Mesendoderm (in vitro differentiated cells): ENCODE measurements around the gene NSD1.
A peak's percentile ranks its signal among the peaks of the same experiment; 100 is the strongest.

Source experiments
- DNase-seq: peaks from one replicate; pipeline ENCODE4 v3.0.0; 2013
- H2AK5ac ChIP-seq: 2 replicates; pipeline ENCODE4 v1.6.1; 2013; ENCODE audit warnings: low read length, inconsistent platforms
- H2BK120ac ChIP-seq: 2 replicates; pipeline ENCODE4 v1.6.1; 2013; ENCODE audit warnings: low read depth, mild to moderate bottlenecking, low read length, moderate library complexity, mixed read lengths
- H2BK15ac ChIP-seq: replicated peaks from 2 replicates; pipeline ENCODE4 v1.6.1; 2013; ENCODE audit warnings: low read depth, mild to moderate bottlenecking, moderate library complexity
- H2BK5ac ChIP-seq: 2 replicates; pipeline ENCODE4 v1.6.1; 2013; ENCODE audit warnings: low read length, inconsistent platforms
- H3K18ac ChIP-seq: 2 replicates; pipeline ENCODE4 v1.6.1; 2013; ENCODE audit warnings: mild to moderate bottlenecking, low read length, mixed read lengths
- H3K23ac ChIP-seq: one replicate; pipeline ENCODE4 v1.6.1; 2013; ENCODE audit warnings: low read length
- H3K27ac ChIP-seq: 2 replicates; pipeline ENCODE4 v1.5.1; 2013; ENCODE audit warnings: low read depth, mild to moderate bottlenecking, inconsistent platforms, low read length, moderate library complexity
- H3K27me3 ChIP-seq: 2 replicates; pipeline ENCODE4 v1.6.1; 2013; ENCODE audit warnings: low read length, control low read depth, mild to moderate bottlenecking, inconsistent platforms; ENCODE audit not compliant: insufficient read depth, poor library complexity
- H3K36me3 ChIP-seq: 2 replicates; pipeline ENCODE4 v1.6.1; 2013; ENCODE audit warnings: low read length, inconsistent platforms; ENCODE audit not compliant: control insufficient read depth, insufficient read depth
- H3K4ac ChIP-seq: one replicate; pipeline ENCODE4 v1.6.1; 2013; ENCODE audit warnings: low read depth, mild to moderate bottlenecking, low read length, moderate library complexity
- H3K4me1 ChIP-seq: 2 replicates; pipeline ENCODE4 v1.6.1; 2013; ENCODE audit warnings: low read depth, low read length, inconsistent platforms; ENCODE audit not compliant: control insufficient read depth
- H3K4me2 ChIP-seq: 2 replicates; pipeline ENCODE4 v1.6.1; 2013; ENCODE audit warnings: low read length
- H3K4me3 ChIP-seq: 2 replicates; pipeline ENCODE4 v1.5.1; 2013; ENCODE audit warnings: mild to moderate bottlenecking, low read length
- H3K56ac ChIP-seq: one replicate; pipeline ENCODE4 v1.6.1; 2013; ENCODE audit warnings: low read length
- H3K79me1 ChIP-seq: 2 replicates; pipeline ENCODE4 v1.6.1; 2013; ENCODE audit warnings: low read length, inconsistent platforms
- H3K79me2 ChIP-seq: 2 replicates; pipeline ENCODE4 v1.6.1; 2013; ENCODE audit warnings: mild to moderate bottlenecking, low read length; ENCODE audit not compliant: control insufficient read depth, insufficient read depth
- H3K9ac ChIP-seq: 2 replicates; pipeline ENCODE4 v1.6.1; 2013; ENCODE audit warnings: low read length, inconsistent platforms
- H4K5ac ChIP-seq: one replicate; pipeline ENCODE4 v1.6.1; 2013; ENCODE audit warnings: low read length
- H4K8ac ChIP-seq: one replicate; pipeline ENCODE4 v1.6.1; 2013; ENCODE audit warnings: low read depth, mild to moderate bottlenecking, control low read depth, low read length, moderate library complexity
- WGBS: extraction: QIAGEN DNeasy Blood & Tissue Kit; methylation state at CpG from one replicate; pipeline ENCODE4 v1.1.7; 2013; ENCODE audit warnings: low lambda C conversion rate, missing lambda C conversion rate; ENCODE audit not compliant: insufficient coverage; ENCODE audit errors: extremely low coverage; 5-methylcytosine and 5-hydroxymethylcytosine counted together

NSD1 gene

GRCh38 chr5:177134697-177135225, 1.2 kb downstream of the NSD1 start:
- Histone ChIP-seq H3K4me2 (peak overlapping the region; percentile 87), H2BK15ac (no peak overlapping the region), H3K27ac (peak overlapping the region; percentile 99), H3K27me3 (no peaks in the 10 kb centered on the region), H3K56ac (peak overlapping the region; percentile 100), H2BK5ac (peak overlapping the region; percentile 41), H3K23ac (no peak overlapping the region), H3K79me1 (peaks cover 11% of the 10 kb centered on the region), H3K4me3 (peak overlapping the region; percentile 91), H4K8ac (no peak overlapping the region), H3K18ac (peak overlapping the region; percentile 97), H3K9ac (peak overlapping the region; percentile 99), H4K5ac (peak overlapping the region; percentile 81), H3K4ac (peak overlapping the region; percentile 98), H3K36me3 (peaks cover 7% of the 10 kb centered on the region), H3K79me2 (peaks cover 52% of the 10 kb centered on the region), H3K4me1 (peaks cover 22% of the 10 kb centered on the region), H2AK5ac (no peak overlapping the region), H2BK120ac (no peak overlapping the region)
- no CpG with 5 or more reads among the region's 13 CpGs for WGBS
- no peak for DNase-seq

- no peak overlapping the region for H3K4ac ChIP-seq
- no peak overlapping the region for H3K23ac ChIP-seq
- no peak overlapping the region for H2AK5ac ChIP-seq
- DNase-seq = no peak
- H3K56ac ChIP-seq = no peak overlapping the region
- H3K79me1 ChIP-seq = peaks cover 8% of the 10 kb centered on the region
- H3K4me1 ChIP-seq = peaks cover 4% of the 10 kb centered on the region
- no peaks in the 10 kb centered on the region for H3K27me3 ChIP-seq
- no peak overlapping the region for H4K8ac ChIP-seq
- H2BK120ac ChIP-seq = no peak overlapping the region
- H3K4me2 ChIP-seq = no peak overlapping the region
- no peak overlapping the region for H4K5ac ChIP-seq
- peaks cover 77% of the 10 kb centered on the region for H3K79me2 ChIP-seq
- H3K36me3 ChIP-seq = peaks cover 13% of the 10 kb centered on the region
- no peak overlapping the region for H2BK15ac ChIP-seq
- H3K27ac ChIP-seq = no peak overlapping the region
- no peak overlapping the region for H3K4me3 ChIP-seq
- no peak overlapping the region for H3K9ac ChIP-seq
- no peak overlapping the region for H2BK5ac ChIP-seq
- no peak overlapping the region for H3K18ac ChIP-seq
- WGBS = no CpG with 5 or more reads among the region's 2 CpGs
Measured at GRCh38 chr5:177140312-177140711, 6.7 kb downstream of the NSD1 start.

- Histone ChIP-seq H3K4ac (no peak overlapping the region), H3K27ac (no peak overlapping the region), H3K23ac (no peak overlapping the region), H3K79me1 (peaks cover 4% of the 10 kb centered on the region), H3K4me3 (no peak overlapping the region), H3K27me3 (no peaks in the 10 kb centered on the region), H2AK5ac (no peak overlapping the region), H2BK5ac (no peak overlapping the region), H2BK120ac (no peak overlapping the region), H3K4me2 (no peak overlapping the region), H3K9ac (no peak overlapping the region), H3K56ac (no peak overlapping the region), H4K8ac (no peak overlapping the region), H4K5ac (no peak overlapping the region), H3K79me2 (peaks cover 73% of the 10 kb centered on the region), H2BK15ac (no peak overlapping the region), H3K4me1 (no peaks in the 10 kb centered on the region), H3K18ac (no peak overlapping the region), H3K36me3 (peaks cover 10% of the 10 kb centered on the region)
- no CpG with 5 or more reads among the region's 3 CpGs for WGBS
- no peak for DNase-seq
Measured at GRCh38 chr5:177141496-177141895, 7.9 kb downstream of the NSD1 start.

- DNase-seq = peak; percentile 23
- Histone ChIP-seq H4K8ac (no peak overlapping the region), H2BK5ac (no peak overlapping the region), H2AK5ac (no peak overlapping the region), H3K23ac (no peak overlapping the region), H3K36me3 (peaks cover 11% of the 10 kb centered on the region), H2BK120ac (no peak overlapping the region), H3K9ac (no peak overlapping the region), H3K56ac (no peak overlapping the region), H3K4me1 (no peaks in the 10 kb centered on the region), H3K4me2 (no peak overlapping the region), H3K4ac (no peak overlapping the region), H3K79me2 (peaks cover 70% of the 10 kb centered on the region), H2BK15ac (no peak overlapping the region), H4K5ac (no peak overlapping the region), H3K27ac (no peak overlapping the region), H3K79me1 (peaks cover 6% of the 10 kb centered on the region), H3K27me3 (no peaks in the 10 kb centered on the region), H3K18ac (no peak overlapping the region), H3K4me3 (no peak overlapping the region)
- WGBS = no CpG with 5 or more reads among the region's 2 CpGs
Measured at GRCh38 chr5:177142098-177142611, 8.6 kb downstream of the NSD1 start.

- Histone ChIP-seq H3K4ac (no peak overlapping the region), H3K36me3 (peaks cover 11% of the 10 kb centered on the region), H3K56ac (no peak overlapping the region), H2AK5ac (no peak overlapping the region), H2BK5ac (no peak overlapping the region), H2BK15ac (no peak overlapping the region), H3K4me1 (no peaks in the 10 kb centered on the region), H3K79me2 (peaks cover 68% of the 10 kb centered on the region), H3K9ac (no peak overlapping the region), H3K27ac (no peak overlapping the region), H4K8ac (no peak overlapping the region), H3K4me3 (no peak overlapping the region), H3K23ac (no peak overlapping the region), H3K79me1 (peaks cover 6% of the 10 kb centered on the region), H2BK120ac (no peak overlapping the region), H3K27me3 (no peaks in the 10 kb centered on the region), H4K5ac (no peak overlapping the region), H3K4me2 (no peak overlapping the region), H3K18ac (no peak overlapping the region)
- no peak for DNase-seq
- WGBS = no CpG with 5 or more reads among the region's 1 CpG
Measured at GRCh38 chr5:177142778-177143177, 9.2 kb downstream of the NSD1 start.
